ENCODE results near the gene FUT7. TPM values are rescaled to one million over a fixed set of nuclear protein-coding genes. Genes with fewer than 3 reads are reported as not detected.

FUT7 gene
- total and polyA plus RNA-seq, 8 donors = 0.23 to 3.9 (median 0.43) TPM; not detected in 4

- H3K4me3 ChIP-seq = no peak overlapping the region
- H3K4me1 ChIP-seq = peaks cover 0 to 10% (median 4%) of the 10 kb centered on the region in 4 donors
- no peak for DNase-seq
- WGBS, 5 donors = 80 to 94% (median 93%) methylated on average over 1 to 18 of the region's 18 CpGs; no CpG with 5 or more reads in 1 of the 5 donors
- TF ChIP-seq POLR2A (IDR thresholded peaks at IDR 0.05) = no peak
- TF ChIP-seq POLR2AphosphoS5 (IDR thresholded peaks at IDR 0.05) = no peak
- no peak for TF ChIP-seq EP300 (IDR thresholded peaks at IDR 0.05)
- no peak for TF ChIP-seq CTCF (IDR thresholded peaks at IDR 0.05)
- intact Hi-C loops (cut with DNase I; ENCODE audit: low total_unique reads) = no loop called here
- H3K9me3 ChIP-seq = no peaks in the 10 kb centered on the region
- H3K27me3 ChIP-seq = no peaks in the 10 kb centered on the region
- peaks cover 4 to 66% (median 62%) of the 10 kb centered on the region in 4 donors for H3K36me3 ChIP-seq
- no peak overlapping the region for H3K27ac ChIP-seq
Observed at GRCh38 chr9:137009217-137009616, 22.7 kb downstream of the FUT7 start.

GRCh38 chr9:137008312-137008711 lies 23.6 kb downstream of the FUT7 start:
- 85 to 96% (median 87%) methylated on average over 12 to 22 of the region's 22 CpGs for WGBS, 5 donors
- peaks cover 0 to 10% (median 4%) of the 10 kb centered on the region in 4 donors for H3K4me1 ChIP-seq
- H3K9me3 ChIP-seq = no peaks in the 10 kb centered on the region
- H3K36me3 ChIP-seq = peaks cover 0 to 57% (median 53%) of the 10 kb centered on the region in 4 donors
- no peak overlapping the region for H3K27ac ChIP-seq
- H3K4me3 ChIP-seq = no peak overlapping the region
- TF ChIP-seq EP300 (IDR thresholded peaks at IDR 0.05) = no peak
- no peak for TF ChIP-seq POLR2AphosphoS5 (IDR thresholded peaks at IDR 0.05)
- TF ChIP-seq CTCF (IDR thresholded peaks at IDR 0.05) = no peak
- no peak for TF ChIP-seq POLR2A (IDR thresholded peaks at IDR 0.05)
- intact Hi-C loops (cut with DNase I; ENCODE audit: low total_unique reads) = no loop called here
- no peak for DNase-seq
- no peaks in the 10 kb centered on the region for H3K27me3 ChIP-seq

- Histone ChIP-seq H3K27ac (no peak overlapping the region), H3K4me1 (peaks cover 0 to 10% (median 4%) of the 10 kb centered on the region in 4 donors), H3K9me3 (no peaks in the 10 kb centered on the region), H3K27me3 (no peaks in the 10 kb centered on the region), H3K36me3 (peaks cover 0 to 52% (median 48%) of the 10 kb centered on the region in 4 donors), H3K4me3 (no peak overlapping the region)
- intact Hi-C loops (cut with DNase I; ENCODE audit: low total_unique reads) = no loop called here
- DNase-seq = no peak
- no peak for TF ChIP-seq EP300 (IDR thresholded peaks at IDR 0.05)
- no peak for TF ChIP-seq POLR2A (IDR thresholded peaks at IDR 0.05)
- TF ChIP-seq POLR2AphosphoS5 (IDR thresholded peaks at IDR 0.05) = no peak
- WGBS, 5 donors = 79 to 96% (median 90%) methylated on average over 9 to 13 of the region's 13 CpGs
Observed at GRCh38 chr9:137007816-137008270, 24.0 kb downstream of the FUT7 start.

GRCh38 chr9:137007108-137007815 lies 24.6 kb downstream of the FUT7 start:
- H3K27me3 ChIP-seq = no peaks in the 10 kb centered on the region
- peaks cover 0 to 10% (median 4%) of the 10 kb centered on the region in 4 donors for H3K4me1 ChIP-seq
- no peaks in the 10 kb centered on the region for H3K9me3 ChIP-seq
- H3K27ac ChIP-seq = no peak overlapping the region
- peaks cover 0 to 46% (median 43%) of the 10 kb centered on the region in 4 donors for H3K36me3 ChIP-seq
- WGBS, 5 donors = 59 to 65% (median 61%) methylated on average over 25 to 30 of the region's 30 CpGs
- intact Hi-C loops (cut with DNase I; ENCODE audit: low total_unique reads) = no loop called here
- peak in 1 of 2 donors; percentile 53 for DNase-seq
- H3K4me3 ChIP-seq = no peak overlapping the region
- TF ChIP-seq EP300 (IDR thresholded peaks at IDR 0.05) (no peak), POLR2A (IDR thresholded peaks at IDR 0.05) (no peak), CTCF (IDR thresholded peaks at IDR 0.05) (no peak), POLR2AphosphoS5 (IDR thresholded peaks at IDR 0.05) (no peak)

All from stomach (tissue), 9 donors.